ENCODE measurements around the gene COX7B.

GRCh38 chrX:77953302-77953701 lies 54.0 kb downstream of the COX7B start:
- TF ChIP-seq CTCF (IDR thresholded peaks at IDR 0.05; ENCODE audit: poor library complexity) = no peak
- no peak for TF ChIP-seq EZH2 (IDR thresholded peaks at IDR 0.05; ENCODE audit: borderline replicate concordance)
